HEK293 (cell line): Measurements from ENCODE around the gene NAA80.

Source experiments
- CTCF ChIP-seq: fragments of 450-650 bp; formaldehyde crosslinking; IDR thresholded peaks from 2 replicates; pipeline ENCODE4 v1.5.1; 2016; ENCODE audit warnings: missing biosample characterization, missing genetic modification characterization
- ZNF280D ChIP-seq: fragments of 450-650 bp; formaldehyde crosslinking; IDR thresholded peaks from 2 replicates; pipeline ENCODE4 v1.5.1; 2016; ENCODE audit warnings: missing biosample characterization, missing genetic modification characterization

- TF ChIP-seq CTCF (no peak), ZNF280D (tag by site-specific recombination) (no peak)
These were observed 23.0 kb downstream of the NAA80 start for GRCh38 chr3:50275996-50276761.
